ES-I3 (cell line): ENCODE results near the gene TMTC4.

Experiments used
- H3K36me3 ChIP-seq: 2 replicates; pipeline ENCODE4 v1.6.1; 2013; ENCODE audit warnings: mild to moderate bottlenecking, low read length, control low read depth, moderate library complexity; ENCODE audit not compliant: insufficient read depth
- H3K4me1 ChIP-seq: 2 replicates; pipeline ENCODE4 v1.6.1; 2013; ENCODE audit warnings: mild to moderate bottlenecking, control low read depth, low read length; ENCODE audit not compliant: insufficient read depth
- H3K9ac ChIP-seq: 2 replicates; pipeline ENCODE4 v1.6.1; 2013; ENCODE audit warnings: low read depth, mild to moderate bottlenecking, low read length, moderate library complexity
- H3K9me3 ChIP-seq: 2 replicates; pipeline ENCODE4 v1.6.1; 2013; ENCODE audit warnings: mild to moderate bottlenecking, low read length, moderate library complexity; ENCODE audit not compliant: control insufficient read depth, insufficient read depth

TMTC4 gene

GRCh38 chr13:100674872-100675660 lies 471 bp upstream of the TMTC4 start:
- H3K9me3 ChIP-seq = no peaks in the 10 kb centered on the region
- peak overlapping the region; percentile 69 for H3K9ac ChIP-seq
- H3K4me1 ChIP-seq = peaks cover 6% of the 10 kb centered on the region; the same call in 1 of the 2 replicates
- H3K36me3 ChIP-seq = 0 out of 2 replicates have a peak, but pooled peaks cover 4% of the 10 kb centered on the region

- H3K36me3 ChIP-seq = 0 out of 2 replicates have a peak, but pooled peaks cover 4% of the 10 kb centered on the region
- H3K9me3 ChIP-seq = no peaks in the 10 kb centered on the region
- peaks cover 9% of the 10 kb centered on the region; the same call in 1 of the 2 replicates for H3K4me1 ChIP-seq
- peak overlapping the region; percentile 36 for H3K9ac ChIP-seq
Observed at GRCh38 chr13:100673713-100674571, 653 bp downstream of the TMTC4 start.

GRCh38 chr13:100673376-100673712 lies 1.3 kb downstream of the TMTC4 start:
- Histone ChIP-seq H3K36me3 (0 out of 2 replicates have a peak, but pooled peaks cover 4% of the 10 kb centered on the region), H3K9me3 (no peaks in the 10 kb centered on the region), H3K9ac (peak overlapping the region; percentile 36; the same call in 1 of the 2 replicates), H3K4me1 (peaks cover 14% of the 10 kb centered on the region; the same call in 1 of the 2 replicates)

GRCh38 chr13:100671389-100672182 lies 3.0 kb downstream of the TMTC4 start:
- H3K4me1 ChIP-seq = peaks cover 14% of the 10 kb centered on the region; the same call in 1 of the 2 replicates
- no peaks in the 10 kb centered on the region for H3K9me3 ChIP-seq
- peaks cover 7% of the 10 kb centered on the region; the same call in 1 of the 2 replicates for H3K36me3 ChIP-seq
- H3K9ac ChIP-seq = no peak overlapping the region

- H3K9me3 ChIP-seq = no peaks in the 10 kb centered on the region
- H3K36me3 ChIP-seq = peaks cover 14% of the 10 kb centered on the region
Observed at GRCh38 chr13:100668408-100668807, 6.2 kb downstream of the TMTC4 start.

GRCh38 chr13:100667894-100668293 lies 6.7 kb downstream of the TMTC4 start:
- H3K36me3 ChIP-seq = peaks cover 19% of the 10 kb centered on the region
- H3K4me1 ChIP-seq = peaks cover 10% of the 10 kb centered on the region; the same call in 1 of the 2 replicates
- H3K9ac ChIP-seq = no peak overlapping the region
- no peaks in the 10 kb centered on the region for H3K9me3 ChIP-seq

More at GRCh38 chr13:100668408-100668807, 6.2 kb downstream of the TMTC4 start:
- Histone ChIP-seq H3K4me1 (peaks cover 14% of the 10 kb centered on the region; the same call in 1 of the 2 replicates), H3K9ac (no peak overlapping the region)

- H3K9me3 ChIP-seq = no peaks in the 10 kb centered on the region
- H3K4me1 ChIP-seq = peaks cover 8% of the 10 kb centered on the region; the same call in 1 of the 2 replicates
- H3K9ac ChIP-seq = no peak overlapping the region
- peaks cover 20% of the 10 kb centered on the region for H3K36me3 ChIP-seq
Observed at GRCh38 chr13:100666124-100666523, 8.5 kb downstream of the TMTC4 start.

- peaks cover 20% of the 10 kb centered on the region for H3K36me3 ChIP-seq
- H3K9ac ChIP-seq = no peak overlapping the region
- peaks cover 8% of the 10 kb centered on the region; the same call in 1 of the 2 replicates for H3K4me1 ChIP-seq
- H3K9me3 ChIP-seq = no peaks in the 10 kb centered on the region
Observed at GRCh38 chr13:100665403-100665802, 9.2 kb downstream of the TMTC4 start.

GRCh38 chr13:100664171-100664900 lies 10.3 kb downstream of the TMTC4 start:
- Histone ChIP-seq H3K9ac (no peak overlapping the region), H3K4me1 (peaks cover 8% of the 10 kb centered on the region; the same call in 1 of the 2 replicates), H3K36me3 (peaks cover 16% of the 10 kb centered on the region)

GRCh38 chr13:100662468-100663211 lies 12.0 kb downstream of the TMTC4 start:
- Histone ChIP-seq H3K4me1 (peaks cover 7% of the 10 kb centered on the region; the same call in 1 of the 2 replicates), H3K9ac (no peak overlapping the region), H3K36me3 (peaks cover 14% of the 10 kb centered on the region), H3K9me3 (no peaks in the 10 kb centered on the region)

More at GRCh38 chr13:100664171-100664900, 10.3 kb downstream of the TMTC4 start:
- H3K9me3 ChIP-seq = no peaks in the 10 kb centered on the region

- no peaks in the 10 kb centered on the region for H3K9me3 ChIP-seq
- H3K4me1 ChIP-seq = peaks cover 7% of the 10 kb centered on the region; the same call in 1 of the 2 replicates
- H3K9ac ChIP-seq = no peak overlapping the region
- H3K36me3 ChIP-seq = peaks cover 14% of the 10 kb centered on the region
Observed at GRCh38 chr13:100660761-100661160, 13.8 kb downstream of the TMTC4 start.

- Histone ChIP-seq H3K4me1 (peaks cover 7% of the 10 kb centered on the region; the same call in 1 of the 2 replicates), H3K9ac (no peak overlapping the region), H3K36me3 (peaks cover 13% of the 10 kb centered on the region), H3K9me3 (no peaks in the 10 kb centered on the region)
Observed at GRCh38 chr13:100659578-100659977, 15.0 kb downstream of the TMTC4 start.

- peaks cover 7% of the 10 kb centered on the region; the same call in 1 of the 2 replicates for H3K4me1 ChIP-seq
- H3K36me3 ChIP-seq = peaks cover 7% of the 10 kb centered on the region
- no peak overlapping the region for H3K9ac ChIP-seq
- H3K9me3 ChIP-seq = no peaks in the 10 kb centered on the region
Observed at GRCh38 chr13:100658363-100658762, 16.2 kb downstream of the TMTC4 start.
